Erythroblast (primary cell): Measurements from ENCODE around the gene ZMIZ1.

Experiments used
- GATA1 ChIP-seq: IDR thresholded peaks from 2 replicates; pipeline ENCODE4 v1.6.1; 2011; ENCODE audit warnings: low read depth, mild to moderate bottlenecking, control low read depth, low read length, moderate library complexity
- POLR2A ChIP-seq: IDR thresholded peaks from 2 replicates; pipeline ENCODE4 v1.6.1; 2011; ENCODE audit warnings: mild to moderate bottlenecking, low read length

- TF ChIP-seq POLR2A (no peak), GATA1 (no peak)
Observed at GRCh38 chr10:79190740-79191261, 122.0 kb downstream of the ZMIZ1 start.
